NCI-H2081 treated with DMSO at 0.1 percent for 48 hours (cell line): ENCODE measurements around the gene RFTN2.
"Not testable (repeated sequence)": the region's sequence is repeated elsewhere in the genome, so short reads cannot be mapped to it uniquely, and the experiment has no call there.

Source experiments
- DNase-seq: peaks from one replicate; lab custom pipeline; 2025; lab: John Stamatoyannopoulos, UW

RFTN2 gene

GRCh38 chr2:197675246-197675645 lies at the start of gene RFTN2:
Gene RFTN2 (minus strand): TSS chr2:197675587. CDS start chr2:197675458, 129 bp downstream.
- no peak for DNase-seq

DNA sequence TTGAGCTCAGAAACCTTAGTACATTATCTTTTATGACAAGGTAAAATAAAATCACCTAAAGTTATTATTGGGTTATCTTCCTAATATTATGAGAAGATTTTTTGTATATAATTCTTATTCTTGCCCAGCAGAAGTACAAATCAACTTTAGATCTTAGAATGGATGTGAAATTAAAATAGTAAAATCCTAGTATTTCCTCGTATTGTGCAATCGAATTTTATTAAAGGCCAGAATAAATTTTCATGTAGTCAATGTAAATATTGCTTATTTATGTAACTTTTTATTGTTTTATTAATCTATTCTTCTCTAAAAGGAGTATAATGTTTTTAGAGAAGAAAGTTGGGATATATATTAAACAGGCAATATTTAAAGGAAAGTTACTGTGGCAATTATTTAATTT lies 42.5 kb upstream of the RFTN2 start:
- no peak for DNase-seq

DNA sequence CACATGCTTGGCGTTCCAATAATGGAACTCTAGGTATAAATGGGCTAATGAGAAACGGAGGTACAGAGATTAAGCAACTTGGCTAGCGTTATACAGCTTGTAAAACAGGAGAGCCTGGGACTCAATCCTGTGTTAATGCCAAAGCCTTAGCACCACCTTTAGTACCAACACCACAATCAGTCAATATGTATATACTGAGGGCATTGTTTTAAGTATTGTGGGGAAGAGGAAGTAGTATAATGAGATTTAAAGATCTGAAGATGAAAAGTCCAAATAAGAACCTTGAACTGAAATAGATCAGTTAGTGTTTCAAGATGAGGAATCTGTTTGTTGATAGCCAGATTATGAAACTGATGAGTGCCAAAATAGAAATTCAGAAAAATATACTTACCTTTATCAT lies 37.9 kb upstream of the RFTN2 start:
- no peak for DNase-seq

GRCh38 chr2:197711578-197711977 lies 36.2 kb upstream of the RFTN2 start:
- DNase-seq: no peak

DNA sequence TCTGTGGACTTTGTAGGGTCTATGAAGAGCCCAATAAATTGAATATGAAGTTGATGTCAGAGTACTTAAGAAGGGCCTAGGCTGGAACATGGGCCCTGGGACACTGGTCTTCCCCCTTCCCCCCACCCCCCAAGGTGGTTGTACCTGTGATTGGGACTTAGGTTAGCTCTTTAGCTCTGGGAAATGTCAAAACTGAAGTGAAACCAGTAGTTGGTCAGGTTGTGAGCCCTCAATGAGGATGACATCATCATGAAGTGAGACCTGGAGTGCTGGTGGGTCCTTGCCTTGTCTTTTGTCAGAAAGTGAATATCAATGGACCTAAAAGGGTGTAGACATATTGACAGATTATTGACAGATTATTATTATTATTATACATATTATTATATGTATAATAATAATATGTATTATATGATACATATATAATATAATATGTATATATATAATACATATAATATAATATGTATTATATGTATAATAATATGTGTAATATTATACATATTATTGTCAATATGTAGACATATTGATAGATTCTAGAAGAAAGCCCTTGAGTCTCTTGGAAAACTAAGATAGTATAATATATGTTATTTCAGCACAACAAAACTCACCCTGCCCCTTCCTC lies 35.1 kb upstream of the RFTN2 start:
- DNase-seq: no peak

DNA sequence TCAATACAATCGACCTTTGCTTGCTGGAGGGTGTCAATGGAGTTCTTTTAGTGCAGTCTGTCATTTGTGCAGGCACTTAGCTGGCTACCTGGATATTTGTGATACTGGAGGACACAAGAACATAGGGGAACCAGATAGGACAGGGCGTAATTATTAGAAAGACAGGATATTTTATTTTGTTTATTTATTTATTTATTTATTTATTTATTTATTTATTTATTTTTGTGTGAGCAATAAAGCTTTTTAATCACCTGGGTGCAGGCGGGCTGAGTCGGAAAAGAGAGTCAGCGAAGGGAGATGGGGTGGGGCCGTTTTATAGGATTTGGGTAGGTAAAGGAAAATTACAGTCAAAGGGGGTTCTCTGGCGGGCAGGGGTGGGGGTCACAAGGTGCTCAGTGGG lies 33.8 kb upstream of the RFTN2 start:
- DNase-seq: not testable (repeated sequence)

- no peak for DNase-seq
These were observed 32.9 kb upstream of the RFTN2 start for GRCh38 chr2:197708331-197708730.

GRCh38 chr2:197707316-197708213 lies 32.2 kb upstream of the RFTN2 start:
- no peak for DNase-seq

GRCh38 chr2:197706839-197707207 lies 31.4 kb upstream of the RFTN2 start:
- no peak for DNase-seq

DNA sequence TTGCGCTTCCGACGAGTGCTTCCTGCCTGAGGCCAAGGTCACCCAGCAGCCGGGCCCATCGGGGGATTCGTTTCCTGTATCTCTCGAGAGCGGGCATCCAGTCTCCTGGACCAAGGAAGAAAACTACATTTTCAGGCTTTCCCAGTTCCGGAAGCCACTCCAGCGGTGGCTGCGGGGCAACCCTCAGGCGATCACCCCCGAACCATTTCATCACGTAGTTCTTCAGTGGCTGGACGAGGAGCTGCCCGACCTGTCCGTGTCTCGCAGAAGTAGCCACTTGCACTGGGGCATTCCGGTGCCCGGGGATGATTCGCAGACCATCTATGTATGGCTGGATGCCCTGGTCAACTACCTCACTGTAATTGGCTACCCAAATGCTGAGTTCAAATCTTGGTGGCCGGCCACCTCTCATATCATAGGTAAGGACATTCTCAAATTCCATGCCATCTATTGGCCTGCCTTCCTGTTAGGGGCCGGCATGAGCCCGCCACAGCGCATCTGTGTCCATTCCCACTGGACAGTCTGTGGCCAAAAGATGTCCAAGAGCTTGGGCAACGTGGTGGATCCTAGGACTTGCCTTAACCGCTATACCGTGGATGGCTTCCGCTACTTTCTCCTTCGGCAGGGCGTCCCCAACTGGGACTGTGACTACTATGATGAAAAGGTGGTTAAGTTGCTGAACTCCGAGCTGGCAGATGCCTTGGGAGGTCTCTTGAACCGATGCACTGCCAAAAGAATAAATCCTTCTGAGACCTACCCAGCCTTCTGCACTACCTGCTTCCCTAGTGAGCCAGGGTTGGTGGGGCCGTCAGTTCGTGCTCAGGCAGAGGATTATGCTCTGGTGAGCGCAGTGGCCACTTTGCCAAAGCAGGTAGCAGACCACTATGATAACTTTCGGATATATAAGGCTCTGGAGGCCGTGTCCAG lies 30.8 kb upstream of the RFTN2 start:
- DNase-seq: no peak

- peak; percentile 68 for DNase-seq
These were observed 29.9 kb upstream of the RFTN2 start, which contains the start of gene MARS2 for GRCh38 chr2:197705121-197705911. Gene MARS2 (plus strand): TSS chr2:197705369. CDS start chr2:197705406, 37 bp downstream.

GRCh38 chr2:197704434-197705120 lies 29.2 kb upstream of the RFTN2 start:
- no peak for DNase-seq

- DNase-seq: no peak
These were observed 25.6 kb upstream of the RFTN2 start for GRCh38 chr2:197700960-197701359.

DNA sequence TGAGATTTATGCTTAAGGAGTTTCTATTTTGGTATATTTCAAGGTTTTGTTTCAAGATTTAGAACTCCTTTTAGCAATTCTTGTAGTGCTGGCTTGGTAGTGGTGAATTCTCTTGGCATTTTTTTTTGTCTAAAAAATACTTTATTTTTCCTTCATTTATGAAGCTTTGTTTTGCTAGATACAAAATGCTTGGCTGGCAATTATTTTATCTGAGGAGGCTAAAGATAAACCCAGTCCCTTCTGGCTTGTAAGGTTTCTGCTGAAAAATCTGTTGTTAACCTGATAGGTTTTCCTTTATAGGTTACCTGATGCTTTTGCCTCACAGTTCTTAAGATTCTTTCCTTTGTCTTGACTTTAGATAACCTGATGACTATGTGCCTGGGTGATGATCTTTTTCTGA lies 24.3 kb upstream of the RFTN2 start:
- not testable (repeated sequence) for DNase-seq

DNA sequence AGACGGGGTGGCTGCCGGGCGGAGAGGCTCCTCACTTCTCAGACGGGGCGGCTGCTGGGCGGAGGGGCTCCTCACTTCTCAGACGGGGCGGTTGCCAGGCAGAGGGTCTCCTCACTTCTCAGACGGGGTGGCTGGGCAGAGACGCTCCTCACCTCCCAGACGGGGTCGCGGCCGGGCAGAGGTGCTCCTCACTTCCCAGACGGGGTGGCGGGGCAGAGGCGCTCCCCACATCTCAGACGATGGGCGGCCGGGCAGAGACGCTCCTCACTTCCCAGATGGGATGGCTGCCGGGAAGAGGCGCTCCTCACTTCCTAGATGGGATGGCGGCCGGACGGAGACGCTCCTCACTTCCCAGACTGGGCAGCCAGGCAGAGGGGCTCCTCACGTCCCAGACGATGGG lies 21.2 kb upstream of the RFTN2 start:
- not testable (repeated sequence) for DNase-seq

DNA sequence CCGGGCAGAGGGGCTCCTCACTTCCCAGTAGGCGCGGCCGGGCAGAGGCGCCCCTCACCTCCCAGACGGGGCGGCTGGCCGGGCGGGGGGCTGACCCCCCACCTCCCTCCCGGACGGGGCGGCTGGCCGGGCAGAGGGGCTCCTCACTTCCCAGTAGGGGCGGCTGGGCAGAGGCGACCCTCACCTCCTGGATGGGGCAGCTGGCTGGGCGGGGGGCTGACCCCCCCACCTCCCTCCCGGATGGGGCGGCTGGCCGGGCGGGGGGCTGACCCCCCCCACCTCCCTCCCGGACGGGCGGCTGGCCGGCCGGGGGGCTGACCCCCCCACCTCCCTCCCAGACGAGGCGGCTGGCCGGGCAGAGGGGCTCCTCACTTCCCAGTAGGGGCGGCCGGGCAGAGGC lies 20.6 kb upstream of the RFTN2 start:
- DNase-seq: not testable (repeated sequence)

DNA sequence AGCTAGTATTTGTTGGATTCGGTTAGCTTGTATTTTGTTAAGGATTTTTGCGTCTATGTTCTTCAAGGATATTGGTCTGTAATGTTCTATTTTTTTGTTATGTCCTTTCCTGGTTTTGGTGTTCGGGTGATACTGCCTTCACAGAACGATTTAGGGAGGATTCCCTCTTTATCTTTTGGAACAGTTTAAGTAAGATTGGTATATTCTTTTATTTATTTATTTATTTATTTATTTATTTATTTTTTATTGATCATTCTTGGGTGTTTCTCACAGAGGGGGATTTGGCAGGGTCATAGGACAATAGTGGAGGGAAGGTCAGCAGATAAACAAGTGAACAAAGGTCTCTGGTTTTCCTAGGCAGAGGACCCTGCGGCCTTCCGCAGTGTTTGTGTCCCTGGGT lies 19.8 kb upstream of the RFTN2 start:
- not testable (repeated sequence) for DNase-seq

DNA sequence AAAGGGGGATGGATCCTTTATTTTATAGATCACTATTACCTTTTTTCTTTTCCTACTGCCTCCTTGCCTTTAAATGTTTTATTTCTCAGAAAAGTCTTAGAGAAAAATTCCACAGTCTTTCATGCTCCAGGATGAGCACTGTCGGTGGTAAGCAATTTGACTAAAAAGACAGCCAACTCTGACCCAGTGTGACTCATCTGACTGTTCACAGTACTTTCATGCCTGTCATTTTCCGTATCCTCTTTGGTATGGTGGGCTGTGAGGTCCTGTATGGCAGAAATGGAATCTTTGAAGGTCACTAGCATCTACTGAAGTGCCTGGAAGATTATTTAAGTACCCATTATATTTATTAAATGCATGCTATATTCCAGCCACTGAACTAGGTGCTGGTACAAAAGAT lies 2.1 kb upstream of the RFTN2 start:
- DNase-seq: no peak

- no peak for DNase-seq
These were observed 1.7 kb upstream of the RFTN2 start for GRCh38 chr2:197677056-197677455.

DNA sequence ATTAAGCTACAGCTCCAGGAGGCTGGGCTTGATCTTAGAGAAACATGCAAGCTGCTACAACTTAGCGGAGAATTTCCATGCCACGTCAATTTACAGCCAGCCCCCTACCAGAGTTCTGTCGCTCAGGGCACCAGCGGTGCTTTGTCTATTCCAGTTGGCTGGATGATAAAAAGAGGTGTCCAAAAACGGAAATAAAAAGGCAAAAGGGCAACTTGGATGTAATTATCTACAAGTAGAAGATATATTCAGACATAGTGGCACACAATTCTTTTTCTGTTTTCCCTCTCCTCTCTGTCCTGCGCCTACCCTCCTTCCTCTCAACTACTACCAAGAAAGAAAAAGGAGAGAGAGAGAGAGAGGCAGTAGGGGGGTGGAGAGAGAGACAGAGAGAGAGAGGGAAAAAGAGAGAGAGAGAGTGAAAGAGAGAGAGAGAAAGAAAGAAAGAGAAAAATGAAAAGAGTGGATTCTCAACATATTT lies 363 bp upstream of the RFTN2 start:
- DNase-seq: no peak

GRCh38 chr2:197674591-197674990 lies 796 bp downstream of the RFTN2 start:
- DNase-seq: no peak
